Colonic mucosa (tissue), 4 donors: ENCODE measurements around the gene PSMB10. TPM values are rescaled to one million over a fixed set of nuclear protein-coding genes. Genes with fewer than 3 reads are reported as not detected.
A peak's percentile ranks its signal among the peaks of the same experiment; 100 is the strongest.

Experiments
- DNase-seq: peaks from one replicate; pipeline ENCODE4 v3.0.0-alpha.2; 2020
- H3K27ac ChIP-seq: fragments of 200-600 bp; one replicate; pipeline ENCODE4 v1.8.0; 2021
- H3K27me3 ChIP-seq: fragments of 200-600 bp; one replicate; pipeline ENCODE4 v1.8.0; 2021
- H3K36me3 ChIP-seq: fragments of 200-600 bp; one replicate; pipeline ENCODE4 v1.8.0; 2021
- H3K4me1 ChIP-seq: fragments of 200-600 bp; one replicate; pipeline ENCODE4 v1.8.0; 2021; ENCODE audit warnings: mild to moderate bottlenecking
- H3K4me3 ChIP-seq: fragments of 200-600 bp; one replicate; pipeline ENCODE4 v1.8.0; 2021
- H3K9ac ChIP-seq, 2 donors: one replicate each; pipeline ENCODE4 v1.7.0; 2013; ENCODE audit warnings: control low read depth in 2 of 2, low read depth in 2 of 2, low read length in 2 of 2
- H3K9me3 ChIP-seq: fragments of 200-600 bp; one replicate; pipeline ENCODE4 v1.8.0; 2021
- CTCF ChIP-seq: fragments of 200-600 bp; IDR thresholded peaks from one replicate; pipeline ENCODE4 v1.8.0; 2022; ENCODE audit warnings: antibody characterized with exemption, mild to moderate bottlenecking
- intact Hi-C: fragments of 100-400 bp; cut with DNase I; formaldehyde crosslinking; loops from one replicate; pipeline ENCODE4 v1.14.1; 2022
- total RNA-seq, 2 donors: library from RNA; stranded (reverse); fragmentation: NEBNext Ultra II Directional in 1 of 2; extraction: Animal tissue kit (Norgen Biotek cat#: 25700) in 1 of 2; gene quantifications; one replicate each; pipeline ENCODE4 v1.2.1, GENCODE V29; 2021
- donor health status: healthy.
- donor health status: DM: no; HTN: no; CAD: no.
- donor health status: DM: no; HTN: no; CAD: no.

The PSMB10 gene
- total RNA-seq, 2 donors from 2014 or later: 120 to 124 TPM

- peak; percentile 82 for DNase-seq
- Histone ChIP-seq H3K27me3 (no peaks in the 10 kb centered on the region), H3K9me3 (no peaks in the 10 kb centered on the region), H3K4me1 (peaks cover 6% of the 10 kb centered on the region), H3K27ac (peak within 1 kb of the TSS; percentile 91), H3K9ac (peak within 1 kb of the TSS; percentile 85 to 89), H3K4me3 (peak within 1 kb of the TSS; percentile 83), H3K36me3 (no peaks in the 10 kb centered on the region)
- intact Hi-C loops: no loop called here
- TF ChIP-seq CTCF: no peak
These were observed 32.0 kb upstream of the PSMB10 start, which contains the start of gene SLC12A4 for GRCh38 chr16:67968400-67969253. Gene SLC12A4 (minus strand): TSS chr16:67968637. CDS start chr16:67968553, 84 bp downstream.

- Histone ChIP-seq H3K4me1 (peaks cover 6% of the 10 kb centered on the region), H3K27ac (peak overlapping the region; percentile 91), H3K27me3 (no peaks in the 10 kb centered on the region), H3K36me3 (no peaks in the 10 kb centered on the region), H3K4me3 (peak overlapping the region; percentile 83), H3K9ac (peak overlapping the region; percentile 85 to 89), H3K9me3 (no peaks in the 10 kb centered on the region)
- intact Hi-C loops: no loop called here
- TF ChIP-seq CTCF: no peak
- DNase-seq: no peak
These were observed 31.3 kb upstream of the PSMB10 start for GRCh38 chr16:67967958-67968399.

GRCh38 chr16:67967183-67967957 is 30.7 kb upstream of the PSMB10 start:
- no peak for TF ChIP-seq CTCF
- intact Hi-C loops: no loop called here
- Histone ChIP-seq H3K4me3 (peak overlapping the region; percentile 83), H3K36me3 (no peaks in the 10 kb centered on the region), H3K27me3 (no peaks in the 10 kb centered on the region), H3K9me3 (no peaks in the 10 kb centered on the region), H3K27ac (peak overlapping the region; percentile 91), H3K9ac (peak overlapping the region; percentile 85 to 89), H3K4me1 (peaks cover 6% of the 10 kb centered on the region)
- no peak for DNase-seq

- no peaks in the 10 kb centered on the region for H3K36me3 ChIP-seq
- no peak for TF ChIP-seq CTCF
- no peaks in the 10 kb centered on the region for H3K27me3 ChIP-seq
- peak overlapping the region; percentile 5 to 85 for H3K9ac ChIP-seq
- peak overlapping the region; percentile 83 for H3K4me3 ChIP-seq
- no peak for DNase-seq
- peaks cover 6% of the 10 kb centered on the region for H3K4me1 ChIP-seq
- H3K27ac ChIP-seq: no peak overlapping the region
- intact Hi-C loops: no loop called here
- no peaks in the 10 kb centered on the region for H3K9me3 ChIP-seq
These were observed 30.0 kb upstream of the PSMB10 start for GRCh38 chr16:67966549-67967182.
